Pons (tissue), 1 donor: ENCODE data around the gene UNC13C.
A peak's percentile ranks its signal among the peaks of the same experiment; 100 is the strongest.

Source experiments
- DNase-seq: peaks from one replicate; pipeline ENCODE4 v3.0.0-alpha.2; 2016; ENCODE audit warnings: low spot score

The UNC13C gene

GRCh38 chr15:54500330-54500729 is 522.1 kb downstream of the UNC13C start:
- DNase-seq: no peak

DNA sequence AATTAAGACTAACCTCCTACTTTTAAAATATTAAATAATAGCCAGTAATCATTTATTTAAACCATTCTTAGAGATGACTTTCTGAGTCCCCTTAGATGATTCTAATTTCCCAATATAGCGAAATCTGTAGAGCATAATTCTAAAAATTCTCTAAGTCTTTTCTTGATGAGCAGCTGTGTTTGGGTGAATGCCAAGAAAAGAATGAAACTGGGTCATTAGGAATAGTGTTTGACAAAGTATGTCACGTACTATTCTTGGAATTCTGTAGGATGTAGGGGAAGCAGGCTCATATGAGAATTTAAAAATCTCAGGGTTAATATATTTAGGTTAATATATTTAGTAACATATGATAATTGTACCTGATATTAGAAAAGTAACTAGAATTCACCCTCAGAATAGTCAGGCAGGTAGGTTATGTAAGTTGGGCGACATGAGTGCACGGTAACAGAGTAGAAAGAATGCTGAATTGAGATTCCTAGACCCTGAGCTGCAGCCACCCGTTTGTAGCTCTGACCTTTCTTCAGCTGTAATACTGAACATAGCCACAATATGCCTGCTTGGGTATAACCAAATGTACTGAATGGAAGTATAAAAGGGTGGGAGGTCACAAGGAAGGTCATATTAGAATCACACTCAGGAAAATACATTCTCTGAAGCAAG is 524.3 kb downstream of the UNC13C start:
- DNase-seq: no peak

DNA sequence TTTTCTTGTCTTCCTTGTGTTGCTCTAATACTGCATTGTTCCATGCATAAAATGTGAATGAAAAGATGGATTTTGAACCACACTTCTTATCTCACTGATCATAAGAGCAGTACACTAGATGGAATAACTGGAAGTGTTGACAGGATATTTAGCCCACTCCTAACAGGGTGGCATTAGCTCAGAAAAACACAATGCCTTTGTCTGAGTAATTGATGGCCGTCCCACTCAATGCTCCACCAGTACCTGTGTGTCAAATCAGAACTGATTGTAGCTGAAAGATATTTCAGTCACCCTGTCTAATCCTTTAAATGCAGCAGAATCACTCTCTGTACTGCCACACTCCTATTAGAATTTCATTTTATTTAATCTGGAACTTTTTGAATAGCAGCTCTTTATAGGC is 526.5 kb downstream of the UNC13C start:
- DNase-seq: no peak

DNA sequence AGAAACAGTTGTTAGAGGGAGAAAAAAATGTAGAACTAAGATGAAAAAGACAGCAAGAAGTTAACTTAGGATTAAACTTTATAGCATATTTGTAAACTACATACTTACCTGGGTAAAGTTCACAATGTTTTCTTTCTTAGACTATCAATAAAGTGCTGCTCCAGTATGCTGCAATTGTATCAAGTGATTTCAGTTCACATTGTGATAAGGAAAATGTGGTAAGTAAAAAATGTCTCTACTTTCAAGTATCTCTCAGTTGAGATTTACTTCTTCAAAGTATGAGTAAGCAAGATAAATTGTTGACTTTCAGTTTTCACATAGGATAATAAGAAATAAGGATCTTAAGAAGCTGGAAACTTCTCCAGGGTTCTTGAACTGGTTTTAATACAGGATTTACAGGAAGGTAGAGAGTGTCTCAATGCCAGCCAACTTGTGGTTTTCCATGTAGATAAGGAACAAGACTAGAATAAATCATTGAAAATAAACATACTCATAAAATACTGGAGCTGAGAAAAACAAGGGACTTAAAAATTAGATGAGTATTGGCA is 528.8 kb downstream of the UNC13C start:
- no peak for DNase-seq

GRCh38 chr15:54514601-54515000 is 536.4 kb downstream of the UNC13C start:
- no peak for DNase-seq

- DNase-seq: no peak
Measured at GRCh38 chr15:54515664-54516582, 537.7 kb downstream of the UNC13C start.

DNA sequence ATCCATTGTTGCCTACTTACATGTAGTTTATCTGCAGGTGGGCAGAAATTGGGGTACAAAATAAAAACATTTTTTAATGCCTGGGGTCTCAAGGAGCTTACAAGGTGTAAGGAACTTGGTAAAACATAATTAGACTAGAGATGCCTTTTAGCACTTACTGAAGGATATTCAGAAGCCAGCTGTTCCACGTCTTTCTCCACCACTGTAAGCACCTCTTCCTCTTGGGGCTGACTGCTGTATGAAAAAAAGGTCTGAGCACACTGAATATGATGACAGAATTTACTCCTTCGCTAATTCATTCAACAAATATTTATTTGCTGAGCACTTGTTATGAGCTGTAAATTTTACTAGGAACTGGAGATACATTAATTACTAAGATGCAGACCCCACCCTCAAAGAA is 539.1 kb downstream of the UNC13C start:
- DNase-seq: no peak

DNA sequence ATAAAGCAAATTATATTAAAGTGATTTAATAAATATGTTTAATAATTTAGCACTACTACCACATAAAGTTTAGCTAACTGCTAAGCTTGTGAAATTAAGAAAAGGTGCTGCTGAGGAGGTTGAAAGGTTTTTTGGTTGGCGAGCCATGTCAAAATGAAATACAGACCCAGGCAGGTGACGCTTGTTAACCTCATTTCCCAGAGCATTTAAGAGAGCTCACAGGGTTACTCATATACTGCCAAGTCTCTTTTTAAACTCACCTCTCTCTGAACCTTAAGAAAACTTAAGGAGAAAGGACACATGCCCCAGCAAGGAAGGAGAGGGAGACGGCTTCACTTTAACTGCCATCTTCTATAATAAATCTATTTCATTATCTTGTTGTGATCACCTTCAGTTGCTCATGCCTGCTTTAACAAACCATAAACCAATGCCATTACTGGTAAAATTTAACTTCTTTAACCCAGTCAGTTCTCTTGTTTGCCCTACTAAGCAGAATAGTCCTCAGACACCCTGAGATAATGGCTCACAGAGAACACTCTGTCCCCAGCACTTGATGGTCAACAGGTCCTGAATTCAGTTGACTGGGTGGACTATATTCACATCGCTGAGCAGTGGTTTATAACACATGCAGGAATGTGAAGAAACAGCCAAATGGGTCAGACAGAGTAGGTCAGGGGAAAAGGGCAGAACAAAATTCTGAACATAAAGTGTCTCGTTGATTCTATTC is 540.1 kb downstream of the UNC13C start:
- peak; percentile 9 for DNase-seq

GRCh38 chr15:54519577-54519976 is 541.3 kb downstream of the UNC13C start:
- DNase-seq: peak; percentile 55

- DNase-seq: no peak
Measured at GRCh38 chr15:54520616-54521015, 542.4 kb downstream of the UNC13C start.

- DNase-seq: no peak
Measured at GRCh38 chr15:54521206-54521605, 543.0 kb downstream of the UNC13C start.

DNA sequence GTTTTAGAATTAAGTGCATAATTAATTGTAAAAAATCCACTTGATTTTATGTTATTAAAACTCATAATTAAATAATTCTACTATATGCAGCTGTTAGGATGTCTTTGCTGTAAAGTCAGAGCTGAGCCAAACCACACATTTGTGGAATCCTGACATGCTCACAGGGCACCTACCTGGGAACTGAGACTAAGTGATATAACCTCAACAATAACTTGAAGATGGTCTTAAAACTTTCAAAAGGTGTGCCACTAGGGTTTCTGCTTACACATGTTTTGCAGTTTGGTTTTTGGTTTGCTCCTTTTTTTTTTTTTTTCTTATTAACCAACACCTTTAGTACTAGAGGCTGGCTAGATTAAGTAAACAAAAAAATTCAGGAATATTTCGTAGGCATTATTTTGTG is 549.8 kb downstream of the UNC13C start:
- no peak for DNase-seq

DNA sequence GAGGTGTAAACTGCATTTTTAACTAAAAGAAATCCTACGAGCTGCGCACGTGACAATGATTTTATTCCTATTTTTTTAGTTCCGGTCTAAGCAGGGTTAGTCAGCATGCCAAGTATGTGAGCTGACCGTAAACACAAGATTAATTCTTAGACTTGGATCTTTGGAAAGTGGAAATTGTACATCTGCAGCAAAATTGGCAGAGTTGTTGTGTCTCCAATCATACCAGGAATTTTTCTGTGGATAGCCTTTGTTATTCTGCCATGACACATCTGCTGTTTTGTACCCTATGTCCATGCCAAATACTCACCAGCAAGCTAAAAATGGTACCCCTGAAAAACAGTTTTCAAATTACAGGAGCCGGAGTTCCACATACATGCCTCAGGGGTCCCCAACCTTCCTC is 562.5 kb downstream of the UNC13C start:
- DNase-seq: no peak

DNA sequence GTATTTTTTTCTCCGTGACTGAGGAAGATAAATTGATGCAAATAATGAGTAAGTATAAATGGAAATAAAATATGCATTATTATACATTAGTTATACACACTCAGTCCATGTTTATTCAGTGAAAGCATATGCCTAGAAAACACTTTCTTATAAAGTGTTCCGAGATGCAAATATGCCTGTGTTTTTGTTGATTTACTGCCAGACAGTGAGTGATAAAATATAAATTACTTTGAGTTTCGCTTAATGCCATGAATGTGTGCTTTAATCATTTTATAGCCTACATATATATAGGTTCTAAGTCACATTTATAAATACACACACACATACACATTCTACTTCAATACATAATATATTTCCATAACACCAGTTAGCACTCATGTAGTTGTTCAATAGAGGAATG is 569.2 kb downstream of the UNC13C start:
- no peak for DNase-seq

GRCh38 chr15:54550954-54551353 is 572.7 kb downstream of the UNC13C start:
- DNase-seq: no peak

DNA sequence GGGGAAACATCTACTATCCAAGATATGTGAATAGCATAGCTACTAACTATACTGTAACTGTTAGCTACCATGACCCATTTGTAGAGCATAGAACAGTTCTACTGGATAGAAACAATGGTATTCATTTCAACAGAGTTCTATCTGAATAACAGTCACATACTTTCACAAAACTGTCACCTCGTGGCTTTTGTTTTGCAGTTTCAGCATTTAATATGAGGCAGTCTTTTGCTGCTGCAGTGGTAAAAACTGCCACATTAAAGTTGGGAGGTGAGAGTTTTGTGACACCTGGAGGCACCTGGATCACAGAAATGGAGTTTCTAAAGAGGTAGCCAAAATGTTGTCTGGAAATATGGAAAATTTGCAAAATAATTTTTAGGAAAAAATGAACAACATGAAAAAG is 578.0 kb downstream of the UNC13C start:
- no peak for DNase-seq

DNA sequence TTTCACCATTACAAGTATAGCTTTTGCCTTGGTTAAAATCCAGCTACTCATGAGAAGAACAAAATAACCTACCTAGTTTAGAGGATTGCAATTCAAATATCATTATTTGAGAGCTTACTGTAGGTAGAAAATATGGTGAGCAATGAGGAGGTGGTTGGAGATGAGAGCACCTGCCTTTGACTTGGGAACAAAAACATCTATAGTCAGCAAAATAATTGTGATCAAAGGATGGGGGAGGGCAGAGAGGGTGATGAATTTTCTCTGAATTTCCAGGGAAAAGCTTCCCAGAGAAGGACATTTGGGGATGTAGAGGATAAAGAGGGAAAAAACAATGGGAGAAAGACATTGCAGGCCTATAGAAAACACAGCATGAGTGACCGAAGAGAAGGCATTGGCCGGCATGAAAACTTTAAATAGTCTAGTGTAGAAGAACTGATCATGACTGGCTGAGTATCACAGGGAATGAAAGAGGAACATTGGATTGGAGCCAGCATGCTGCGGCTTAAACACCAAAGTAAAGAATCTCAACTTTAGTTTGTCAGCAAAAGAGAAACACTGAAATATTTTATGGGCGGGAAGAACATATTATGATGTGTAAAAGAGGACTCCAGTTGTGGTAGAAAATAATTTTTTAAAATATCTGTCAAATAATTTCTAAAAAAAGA is 581.3 kb downstream of the UNC13C start:
- peak; percentile 49 for DNase-seq

DNA sequence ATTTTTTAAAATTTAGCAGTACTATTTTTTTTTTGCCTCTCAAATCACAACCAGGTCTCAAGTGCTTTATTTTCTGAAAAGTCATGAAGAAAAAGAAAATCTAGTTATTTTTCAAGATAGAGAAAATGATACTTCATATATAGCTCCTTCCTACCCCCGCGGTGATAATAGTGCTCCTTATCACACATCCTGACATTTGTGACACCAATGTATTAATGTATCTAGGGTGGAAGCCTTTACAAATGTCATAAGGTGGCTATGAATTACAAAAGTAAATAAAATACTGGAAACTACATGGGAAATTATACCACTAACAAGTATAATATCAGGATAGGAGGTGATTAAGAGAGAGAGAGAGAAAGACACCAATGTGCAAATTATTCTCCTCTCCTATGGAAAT is 582.2 kb downstream of the UNC13C start:
- no peak for DNase-seq

DNA sequence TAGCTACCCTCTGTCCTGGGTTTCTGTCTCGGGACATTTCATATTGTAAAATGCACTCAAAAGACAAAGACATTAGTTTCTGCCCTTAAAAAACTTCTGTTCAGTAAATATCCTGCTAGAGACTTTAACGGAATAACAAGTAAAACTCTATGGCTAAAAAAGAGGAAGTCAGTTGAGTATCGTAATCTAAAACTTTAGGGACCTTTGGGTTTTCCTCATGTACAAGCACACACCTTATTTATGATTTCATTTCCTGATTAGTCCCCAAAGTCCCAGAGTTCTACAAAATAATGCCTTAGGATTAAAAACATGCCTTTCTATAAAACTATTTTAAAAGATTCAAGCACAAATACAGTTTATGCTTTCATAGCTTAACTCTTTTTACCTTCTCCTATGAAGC is 585.9 kb downstream of the UNC13C start:
- peak; percentile 16 for DNase-seq

DNA sequence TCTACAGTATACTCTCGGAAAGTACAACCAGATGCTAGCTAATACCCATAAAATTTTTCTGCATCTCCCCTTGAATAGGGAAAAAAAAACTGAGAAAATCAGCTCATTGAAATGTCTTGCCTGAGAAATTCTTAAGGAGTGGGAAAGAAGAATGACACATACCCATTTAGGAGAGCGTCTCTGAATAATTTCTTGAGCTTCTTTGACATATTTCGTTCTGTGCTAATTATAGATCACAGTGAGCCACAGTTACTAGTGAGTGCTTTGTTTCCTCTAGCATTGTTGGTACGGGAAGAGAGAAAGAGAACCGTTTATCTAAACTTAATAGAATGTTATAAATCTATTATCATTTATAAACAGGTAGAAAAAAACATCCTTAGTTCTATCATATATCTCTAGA is 588.4 kb downstream of the UNC13C start:
- DNase-seq: no peak

DNA sequence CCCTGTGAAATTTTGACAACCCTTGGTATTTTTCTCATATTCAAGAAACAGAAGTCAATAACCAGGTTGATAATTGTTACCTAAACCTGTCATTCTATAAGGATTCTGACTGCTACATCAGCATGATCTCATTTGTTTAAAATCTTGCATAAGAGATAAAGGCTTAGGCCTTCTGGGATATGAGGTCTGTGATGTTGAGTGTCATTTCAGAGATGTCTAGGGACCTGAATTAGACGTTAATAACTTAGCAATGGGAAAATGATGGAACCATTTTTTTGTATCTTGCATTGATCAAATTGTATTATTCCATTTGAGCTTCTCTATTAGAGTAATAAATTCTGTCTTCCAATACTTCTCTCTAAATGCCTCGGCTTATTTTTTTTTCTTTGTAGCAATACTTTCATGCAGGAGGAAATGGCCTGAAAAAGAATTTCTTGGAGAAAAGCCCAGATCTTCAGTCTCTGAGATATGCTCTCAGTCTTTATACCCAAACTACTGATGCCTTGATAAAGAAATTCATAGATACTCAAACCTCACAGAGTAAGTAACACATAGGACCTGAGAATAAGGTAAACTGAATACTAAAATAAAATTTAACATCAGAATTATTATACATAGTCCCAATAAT is 589.3 kb downstream of the UNC13C start:
- DNase-seq: no peak

- DNase-seq: no peak
Measured at GRCh38 chr15:54568381-54568780, 590.1 kb downstream of the UNC13C start.
